Non-pigmented ciliary epithelial cell (primary cell): Measurements from ENCODE around the gene FZD10.

Source experiments
- DNase-seq: peaks from one replicate; pipeline ENCODE4 v3.0.0-alpha.2; 2010; ENCODE audit warnings: low read depth

The FZD10 gene

GRCh38 chr12:130162267-130162666 is at the start of gene FZD10:
TSS of gene FZD10 (plus strand) at chr12:130162464. CDS start at chr12:130162943, 479 bp downstream.
- no peak for DNase-seq

GRCh38 chr12:130114952-130115351 is 47.3 kb upstream of the FZD10 start:
- no peak for DNase-seq

GRCh38 chr12:130115646-130116045 is 46.6 kb upstream of the FZD10 start:
- DNase-seq: no peak

GRCh38 chr12:130116791-130117190 is 45.5 kb upstream of the FZD10 start:
- no peak for DNase-seq

GRCh38 chr12:130117233-130117632 is 45.0 kb upstream of the FZD10 start:
- DNase-seq: no peak

GRCh38 chr12:130117701-130118100 is 44.6 kb upstream of the FZD10 start:
- no peak for DNase-seq

GRCh38 chr12:130118181-130118580 is 44.1 kb upstream of the FZD10 start:
- DNase-seq: no peak

- no peak for DNase-seq
Observed at GRCh38 chr12:130119241-130119861, 42.9 kb upstream of the FZD10 start.

GRCh38 chr12:130120012-130120805 is 42.1 kb upstream of the FZD10 start:
- DNase-seq: no peak

- no peak for DNase-seq
Observed at GRCh38 chr12:130121226-130122000, 40.9 kb upstream of the FZD10 start.

GRCh38 chr12:130122356-130122755 is 39.9 kb upstream of the FZD10 start:
- DNase-seq: no peak

GRCh38 chr12:130124106-130124505 is 38.2 kb upstream of the FZD10 start:
- no peak for DNase-seq

- no peak for DNase-seq
Observed at GRCh38 chr12:130124605-130125244, 37.5 kb upstream of the FZD10 start.

GRCh38 chr12:130126023-130126432 is 36.2 kb upstream of the FZD10 start:
- DNase-seq: no peak

GRCh38 chr12:130127532-130127911 is 34.7 kb upstream of the FZD10 start:
- DNase-seq: no peak

GRCh38 chr12:130127912-130128789 is 34.1 kb upstream of the FZD10 start:
- DNase-seq: no peak

- no peak for DNase-seq
Observed at GRCh38 chr12:130128790-130129735, 33.2 kb upstream of the FZD10 start.

- no peak for DNase-seq
Observed at GRCh38 chr12:130130346-130130745, 31.9 kb upstream of the FZD10 start.

- DNase-seq: no peak
Observed at GRCh38 chr12:130131025-130131424, 31.2 kb upstream of the FZD10 start.

GRCh38 chr12:130131801-130132200 is 30.5 kb upstream of the FZD10 start:
- DNase-seq: no peak
